Panc1 (cell line): ENCODE data around the gene RAB7A. TPM values are rescaled to one million over a fixed set of nuclear protein-coding genes. Genes with fewer than 3 reads are reported as not detected.

Experiments used
- ATAC-seq: fragments of 200-7000 bp; cut with Tn5 transposase; 2 replicates; pipeline ENCODE4 v1.9.1; 2020; ENCODE audit warnings: mild to moderate bottlenecking, moderate library complexity
- BruUV-seq: library from RNA; stranded (reverse); fragments of 400-500 nt; replicated peaks from 2 replicates; lab custom pipeline; 2021; lab: Mats Ljungman, UMichigan
- CTCF ChIA-PET: fragments of 300-600 bp; sonication (Branson Sonifier 250); formaldehyde crosslinking; loops from one replicate; lab custom pipeline; 2022; ENCODE audit warnings: antibody characterized with exemption; lab: Charles Lee
- POLR2A ChIA-PET: fragments of 300-600 bp; sonication (Branson Sonifier 250); formaldehyde crosslinking; loops from one replicate; lab custom pipeline; 2022; ENCODE audit warnings: antibody characterized with exemption; lab: Charles Lee
- DNase-seq: peaks from one replicate; pipeline ENCODE4 v3.0.0-alpha.2; 2010; ENCODE audit warnings: low read depth, low spot score
- H3K27ac ChIP-seq: 2 replicates; pipeline ENCODE4 v1.5.1; 2011; ENCODE audit warnings: mild to moderate bottlenecking, low read length, inconsistent platforms
- H3K27me3 ChIP-seq: fragments of 200-500 bp; sonication (Bioruptor generic); 2 replicates; pipeline ENCODE4 v1.6.0; 2014; ENCODE audit warnings: low read length, inconsistent platforms; ENCODE audit not compliant: control insufficient read depth, insufficient read depth
- H3K36me3 ChIP-seq: fragments of 200-500 bp; sonication (Bioruptor generic); 2 replicates; pipeline ENCODE4 v1.5.1; 2014; ENCODE audit warnings: inconsistent platforms, mild to moderate bottlenecking, low read length, moderate library complexity; ENCODE audit not compliant: control insufficient read depth, insufficient read depth
- H3K4me1 ChIP-seq: 2 replicates; pipeline ENCODE4 v1.5.1; 2011; ENCODE audit warnings: inconsistent platforms, mild to moderate bottlenecking, low read length, moderate library complexity; ENCODE audit not compliant: control insufficient read depth, insufficient read depth
- H3K4me3 ChIP-seq, 2 experiments: 2 replicates each; pipeline ENCODE4 v1.5.1; 2011 to 2012; ENCODE audit warnings: low read depth in 2 of 2, low read length in 2 of 2, mild to moderate bottlenecking in 2 of 2, inconsistent platforms in 1 of 2, moderate library complexity in 1 of 2
- H3K9me3 ChIP-seq: fragments of 200-500 bp; sonication (Bioruptor generic); 2 replicates; pipeline ENCODE4 v1.5.1; 2014; ENCODE audit warnings: low read depth, mild to moderate bottlenecking, inconsistent platforms, low read length, moderate library complexity; ENCODE audit not compliant: control insufficient read depth, insufficient read depth
- CTCF ChIP-seq: fragments of 450-650 bp; IDR thresholded peaks from 2 replicates; pipeline ENCODE4 v1.5.1; 2017; ENCODE audit warnings: mild to moderate bottlenecking
- POLR2AphosphoS5 ChIP-seq: IDR thresholded peaks from 2 replicates; pipeline ENCODE4 v1.6.1; 2012; ENCODE audit warnings: mild to moderate bottlenecking, low read depth, low read length, moderate library complexity
- REST ChIP-seq, 2 experiments: IDR thresholded peaks; 2 replicates each; pipeline ENCODE4 v1.6.1; 2011 to 2012; ENCODE audit warnings: low read depth in 2 of 2, control low read depth in 1 of 2, low read length in 1 of 2, mild to moderate bottlenecking in 1 of 2, moderate library complexity in 1 of 2; ENCODE audit not compliant: insufficient read depth in 1 of 2
- SIN3A ChIP-seq: IDR thresholded peaks from 2 replicates; pipeline ENCODE4 v1.6.1; 2012; ENCODE audit warnings: low read depth, mild to moderate bottlenecking, low read length, moderate library complexity, borderline replicate concordance; ENCODE audit not compliant: insufficient read depth
- TCF7L2 ChIP-seq: IDR thresholded peaks from 2 replicates; pipeline ENCODE4 v1.6.1; 2011; ENCODE audit warnings: mild to moderate bottlenecking, low read depth, low read length, inconsistent platforms
- in situ Hi-C: cut with HindIII; loops from 2 replicates; pipeline ENCODE4 v1.10.0; 2016; ENCODE audit warnings: low sequenced_read_pairs, low pct_unique_long_range_greater_than_20kb
- intact Hi-C: fragments of 100-400 bp; cut with micrococcal nuclease; formaldehyde crosslinking; loops from one replicate; pipeline ENCODE4 v1.10.0; 2022; ENCODE audit not compliant: unreplicated experiment
- total RNA-seq: library from RNA; stranded (reverse); gene quantifications from one replicate; pipeline ENCODE4 v1.2.1, GENCODE V29; 2021; ENCODE audit not compliant: unreplicated experiment

The RAB7A gene
- total RNA-seq, 1 experiment from 2014 or later: 386 TPM

- no peak overlapping the region for H3K4me3 ChIP-seq
- H3K27ac ChIP-seq: no peak overlapping the region
- intact Hi-C loops: no loop called here
- H3K27me3 ChIP-seq: no peaks in the 10 kb centered on the region
- no peak for TF ChIP-seq SIN3A
- TF ChIP-seq CTCF: no peak
- ChIA-PET CTCF (no interaction called here), POLR2A (no interaction called here)
- in situ Hi-C loops: no loop called here
- BruUV-seq: no TSS peak
- H3K9me3 ChIP-seq: no peaks in the 10 kb centered on the region
- ATAC-seq: no peak
- H3K36me3 ChIP-seq: peaks cover 4% of the 10 kb centered on the region
- no peaks in the 10 kb centered on the region for H3K4me1 ChIP-seq
- DNase-seq: no peak
Observed at GRCh38 chr3:128818186-128818787, 92.3 kb downstream of the RAB7A start.

- ChIA-PET CTCF (no interaction called here), POLR2A (no interaction called here)
- H3K36me3 ChIP-seq: no peaks in the 10 kb centered on the region
- H3K4me3 ChIP-seq: no peak overlapping the region
- H3K4me1 ChIP-seq: no peaks in the 10 kb centered on the region
- H3K9me3 ChIP-seq: no peaks in the 10 kb centered on the region
- intact Hi-C loops: no loop called here
- H3K27ac ChIP-seq: no peak overlapping the region
- no peak for ATAC-seq
- H3K27me3 ChIP-seq: no peaks in the 10 kb centered on the region
- no TSS peak for BruUV-seq
- in situ Hi-C loops: no loop called here
- TF ChIP-seq TCF7L2 (no peak), CTCF (no peak), POLR2AphosphoS5 (0 out of 2 replicates have a peak, but pooled peaks have one; percentile 24)
- DNase-seq: no peak
Observed at GRCh38 chr3:128820252-128820839, 94.4 kb downstream of the RAB7A start.

GRCh38 chr3:128823008-128823407, 97.0 kb downstream of the RAB7A start:
- in situ Hi-C loops (no loop called here), intact Hi-C loops (no loop called here)
- CTCF ChIA-PET: no interaction called here
- H3K4me3 ChIP-seq: no peak overlapping the region
- H3K27me3 ChIP-seq: no peaks in the 10 kb centered on the region
- DNase-seq (no peak), ATAC-seq (peak; percentile 27; the same call in 1 of the 2 replicates)
- POLR2A ChIA-PET: no interaction called here
- H3K9me3 ChIP-seq: no peaks in the 10 kb centered on the region
- no peaks in the 10 kb centered on the region for H3K36me3 ChIP-seq
- no TSS peak for BruUV-seq
- TF ChIP-seq POLR2AphosphoS5 (peak; percentile 45; the same call in 1 of the 2 replicates), REST (IDR thresholded peaks at IDR 0.05; ENCODE audit: insufficient read depth in 1 of 2, low read depth in 2 of 2, low read length in 1 of 2) (no peak), SIN3A (no peak)
- no peaks in the 10 kb centered on the region for H3K4me1 ChIP-seq
- H3K27ac ChIP-seq: no peak overlapping the region
